Bronchial epithelial cell (primary cell): ENCODE data around the gene WDFY4. TPM values are rescaled to one million over a fixed set of nuclear protein-coding genes. Genes with fewer than 3 reads are reported as not detected.
A peak's percentile ranks its signal among the peaks of the same experiment; 100 is the strongest.

Experiments used
- DNase-seq: peaks from one replicate; pipeline ENCODE4 v3.0.0-alpha.2; 2010; ENCODE audit warnings: low read depth
- FAIRE-seq: peaks from 2 replicates; lab custom pipeline; 2011; peaks lifted over from hg19 to GRCh38; lab: Jason Lieb, UNC
- H3K27me3 ChIP-seq: 2 replicates; pipeline ENCODE4 v1.5.1; 2011; ENCODE audit warnings: low read length; ENCODE audit not compliant: control insufficient read depth, insufficient read depth
- H3K36me3 ChIP-seq: 2 replicates; pipeline ENCODE4 v1.5.1; 2011; ENCODE audit warnings: low read length; ENCODE audit not compliant: control insufficient read depth, insufficient read depth
- H3K4me3 ChIP-seq: 2 replicates; pipeline ENCODE4 v1.5.1; 2011; ENCODE audit warnings: mild to moderate bottlenecking, low read depth, low read length, control low read depth
- CTCF ChIP-seq: IDR thresholded peaks from 2 replicates; pipeline ENCODE4 v1.5.1; 2011; ENCODE audit warnings: mild to moderate bottlenecking, moderate library complexity, low read length, control low read depth, inconsistent platforms; ENCODE audit not compliant: insufficient read depth, severe bottlenecking
- total RNA-seq: library from RNA; depleted of rRNA; stranded (reverse); fragments of >200 nt; gene quantifications from 2 replicates; pipeline ENCODE4 v1.2.1, GENCODE V29; 2014

Gene WDFY4
- total RNA-seq, 1 donor from 2014 or later: under 0.01 TPM

- DNase-seq (no peak), FAIRE-seq (no peak)
- no peak for TF ChIP-seq CTCF
- Histone ChIP-seq H3K27me3 (no peaks in the 10 kb centered on the region), H3K36me3 (no peaks in the 10 kb centered on the region), H3K4me3 (no peak overlapping the region)
Measured at GRCh38 chr10:48653347-48653746, 31.3 kb upstream of the WDFY4 start.

GRCh38 chr10:48653944-48654698 lies 30.6 kb upstream of the WDFY4 start:
- no peak for DNase-seq
- FAIRE-seq: no peak
- H3K4me3 ChIP-seq: no peak overlapping the region
- TF ChIP-seq CTCF: no peak
- H3K36me3 ChIP-seq: no peaks in the 10 kb centered on the region
- H3K27me3 ChIP-seq: no peaks in the 10 kb centered on the region

- no peak for TF ChIP-seq CTCF
- DNase-seq (peak; percentile 26), FAIRE-seq (no peak)
- Histone ChIP-seq H3K27me3 (no peaks in the 10 kb centered on the region), H3K4me3 (peak overlapping the region; percentile 43), H3K36me3 (no peaks in the 10 kb centered on the region)
Measured at GRCh38 chr10:48655411-48656240, 29.0 kb upstream of the WDFY4 start.

GRCh38 chr10:48656241-48656913 lies 28.3 kb upstream of the WDFY4 start:
- H3K4me3 ChIP-seq: peak overlapping the region; percentile 43
- H3K36me3 ChIP-seq: no peaks in the 10 kb centered on the region
- peak; percentile 72 for DNase-seq
- no peak for FAIRE-seq
- TF ChIP-seq CTCF: peak; percentile 94
- H3K27me3 ChIP-seq: no peaks in the 10 kb centered on the region

- H3K4me3 ChIP-seq: no peak overlapping the region
- DNase-seq (no peak), FAIRE-seq (no peak)
- TF ChIP-seq CTCF: no peak
- H3K36me3 ChIP-seq: no peaks in the 10 kb centered on the region
- no peaks in the 10 kb centered on the region for H3K27me3 ChIP-seq
Measured at GRCh38 chr10:48656914-48657305, 27.8 kb upstream of the WDFY4 start.
